Glutamatergic neuron (in vitro differentiated cells): ENCODE data around the gene SUV39H2. TPM values are rescaled to one million over a fixed set of nuclear protein-coding genes. Genes with fewer than 3 reads are reported as not detected.

Source experiments
- DNase-seq: peaks from one replicate; pipeline ENCODE4 v3.0.0; 2022
- H3K27ac Mint-ChIP-seq: one replicate; pipeline ENCODE4 v1.8.0; 2020; ENCODE audit warnings: mild to moderate bottlenecking, mixed read lengths, inconsistent platforms; ENCODE audit not compliant: unreplicated experiment
- H3K27me3 Mint-ChIP-seq: one replicate; pipeline ENCODE4 v1.8.0; 2020; ENCODE audit warnings: mild to moderate bottlenecking, moderate library complexity, mixed read lengths, inconsistent platforms; ENCODE audit not compliant: unreplicated experiment
- H3K36me3 Mint-ChIP-seq: one replicate; pipeline ENCODE4 v1.8.0; 2020; ENCODE audit warnings: mild to moderate bottlenecking, mixed read lengths, inconsistent platforms; ENCODE audit not compliant: unreplicated experiment
- H3K4me1 Mint-ChIP-seq: one replicate; pipeline ENCODE4 v1.8.0; 2020; ENCODE audit warnings: mild to moderate bottlenecking, low read depth, mixed read lengths, inconsistent platforms; ENCODE audit not compliant: unreplicated experiment
- H3K4me3 Mint-ChIP-seq: one replicate; pipeline ENCODE4 v1.8.0; 2020; ENCODE audit warnings: mild to moderate bottlenecking, mixed read lengths, inconsistent platforms; ENCODE audit not compliant: unreplicated experiment
- H3K9me3 Mint-ChIP-seq: one replicate; pipeline ENCODE4 v1.8.0; 2020; ENCODE audit warnings: mild to moderate bottlenecking, moderate library complexity, mixed read lengths, inconsistent platforms; ENCODE audit not compliant: unreplicated experiment
- total RNA-seq: library from RNA; stranded (reverse); fragmentation: NEBNext Ultra II Directional; extraction: Animal tissue kit (Norgen Biotek cat#: 25700); gene quantifications from one replicate; pipeline ENCODE4 v1.2.1, GENCODE V29; 2021; ENCODE audit not compliant: unreplicated experiment
- TF ChIP-seq, protein P1 (sequence below): fragments of 200-600 bp; sonication (generic); IDR thresholded peaks from one replicate; pipeline ENCODE4 v1.5.0; 2021; ENCODE audit not compliant: partially characterized antibody, unreplicated experiment

Gene SUV39H2
- total RNA-seq, 1 donor from 2014 or later = 15.1 TPM

DNA sequence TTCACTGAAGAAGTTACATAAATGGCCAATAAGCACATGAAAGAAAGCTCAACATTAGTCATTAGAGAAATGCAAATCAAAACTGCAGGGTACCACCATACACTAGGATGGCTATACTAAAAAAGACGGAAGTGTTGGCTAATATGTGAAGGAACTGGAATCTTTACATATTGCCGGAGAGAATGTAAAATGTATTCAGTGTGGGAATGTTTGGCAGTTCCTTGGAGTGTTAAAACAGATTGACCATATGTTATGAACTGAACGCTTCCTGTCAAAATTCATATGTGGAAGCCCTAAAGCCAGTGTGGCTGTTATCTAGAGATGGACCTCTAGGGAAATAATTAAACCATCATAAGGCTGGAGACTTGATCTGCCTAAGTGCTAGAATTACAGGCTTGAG is 33.1 kb downstream of the SUV39H2 start:
- peaks cover 33% of the 10 kb centered on the region for H3K36me3 Mint-ChIP-seq
- no peaks in the 10 kb centered on the region for H3K4me1 Mint-ChIP-seq
- peaks cover 9% of the 10 kb centered on the region for H3K9me3 Mint-ChIP-seq
- DNase-seq = no peak
- H3K27me3 Mint-ChIP-seq = no peaks in the 10 kb centered on the region
- H3K4me3 Mint-ChIP-seq = no peak overlapping the region
- H3K27ac Mint-ChIP-seq = no peak overlapping the region
- TF ChIP-seq, protein P1, sequence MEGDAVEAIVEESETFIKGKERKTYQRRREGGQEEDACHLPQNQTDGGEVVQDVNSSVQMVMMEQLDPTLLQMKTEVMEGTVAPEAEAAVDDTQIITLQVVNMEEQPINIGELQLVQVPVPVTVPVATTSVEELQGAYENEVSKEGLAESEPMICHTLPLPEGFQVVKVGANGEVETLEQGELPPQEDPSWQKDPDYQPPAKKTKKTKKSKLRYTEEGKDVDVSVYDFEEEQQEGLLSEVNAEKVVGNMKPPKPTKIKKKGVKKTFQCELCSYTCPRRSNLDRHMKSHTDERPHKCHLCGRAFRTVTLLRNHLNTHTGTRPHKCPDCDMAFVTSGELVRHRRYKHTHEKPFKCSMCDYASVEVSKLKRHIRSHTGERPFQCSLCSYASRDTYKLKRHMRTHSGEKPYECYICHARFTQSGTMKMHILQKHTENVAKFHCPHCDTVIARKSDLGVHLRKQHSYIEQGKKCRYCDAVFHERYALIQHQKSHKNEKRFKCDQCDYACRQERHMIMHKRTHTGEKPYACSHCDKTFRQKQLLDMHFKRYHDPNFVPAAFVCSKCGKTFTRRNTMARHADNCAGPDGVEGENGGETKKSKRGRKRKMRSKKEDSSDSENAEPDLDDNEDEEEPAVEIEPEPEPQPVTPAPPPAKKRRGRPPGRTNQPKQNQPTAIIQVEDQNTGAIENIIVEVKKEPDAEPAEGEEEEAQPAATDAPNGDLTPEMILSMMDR = no peak

DNA sequence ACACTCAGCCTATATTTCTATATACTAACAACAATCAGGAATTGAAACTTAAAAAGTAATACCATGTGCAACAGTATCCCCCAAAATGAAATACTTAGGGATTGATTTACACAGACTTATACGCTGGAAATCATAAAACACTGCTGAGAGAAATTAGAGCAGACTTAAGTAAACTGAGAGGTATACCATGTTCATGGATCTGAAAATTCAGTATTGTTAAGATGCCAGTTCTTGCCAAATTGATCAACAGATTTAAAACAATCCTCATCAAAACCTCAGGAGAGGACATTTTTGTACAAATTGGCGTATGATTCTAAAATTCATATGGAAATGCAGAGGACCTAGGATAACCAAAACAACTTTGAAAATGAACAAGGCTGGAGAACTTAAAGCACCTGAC is 37.9 kb downstream of the SUV39H2 start:
- no peak overlapping the region for H3K27ac Mint-ChIP-seq
- no peak overlapping the region for H3K4me3 Mint-ChIP-seq
- H3K4me1 Mint-ChIP-seq = no peaks in the 10 kb centered on the region
- H3K36me3 Mint-ChIP-seq = peaks cover 22% of the 10 kb centered on the region
- DNase-seq = no peak
- no peaks in the 10 kb centered on the region for H3K27me3 Mint-ChIP-seq
- peaks cover 7% of the 10 kb centered on the region for H3K9me3 Mint-ChIP-seq
- TF ChIP-seq, protein P1 = no peak

DNA sequence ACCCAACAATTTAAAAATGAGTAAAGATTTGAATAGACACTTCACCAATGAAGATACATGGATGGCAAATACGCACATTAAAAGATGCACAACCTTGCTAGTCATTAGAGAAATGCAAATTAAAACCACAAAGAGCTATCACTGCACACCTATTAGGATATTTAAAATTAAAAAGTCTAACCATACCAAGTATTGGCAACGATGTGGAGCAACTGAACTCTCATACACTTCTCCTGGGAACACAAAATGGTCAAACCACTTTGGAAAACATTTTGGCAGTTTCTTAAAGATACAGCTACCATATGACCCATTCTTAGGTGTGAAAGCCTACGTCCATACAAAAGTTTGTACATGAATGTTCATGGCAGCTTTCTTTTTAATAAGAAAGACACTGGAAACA is 39.2 kb downstream of the SUV39H2 start:
- TF ChIP-seq, protein P1 = no peak
- H3K4me3 Mint-ChIP-seq = no peak overlapping the region

DNA sequence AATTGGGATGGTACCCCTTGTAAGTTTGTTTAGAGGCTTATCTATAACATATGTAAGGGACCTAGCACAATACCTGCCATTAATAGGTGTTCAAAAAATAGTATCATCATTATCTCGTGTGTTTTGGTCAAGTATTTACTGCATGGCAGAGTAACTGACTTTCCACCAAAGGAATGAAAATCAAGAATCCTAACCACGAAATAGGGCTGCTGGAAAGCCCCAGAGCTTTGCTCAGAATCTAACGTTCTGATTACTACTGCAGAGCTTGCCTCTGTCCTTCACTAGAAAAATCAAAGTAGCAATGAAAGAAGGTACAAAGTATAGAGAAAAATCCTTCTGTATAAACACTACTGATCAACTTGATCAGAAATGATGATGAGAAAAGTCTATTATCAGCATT is 40.3 kb downstream of the SUV39H2 start:
- Mint-ChIP-seq H3K27me3 (no peaks in the 10 kb centered on the region), H3K36me3 (peaks cover 19% of the 10 kb centered on the region), H3K4me3 (no peak overlapping the region), H3K27ac (no peak overlapping the region), H3K4me1 (no peaks in the 10 kb centered on the region), H3K9me3 (peaks cover 3% of the 10 kb centered on the region)
- DNase-seq = no peak
- TF ChIP-seq, protein P1 = no peak

More for the DNA sequence above, 39.2 kb downstream of the SUV39H2 start:
- no peaks in the 10 kb centered on the region for H3K4me1 Mint-ChIP-seq
- H3K9me3 Mint-ChIP-seq = peaks cover 7% of the 10 kb centered on the region
- H3K27ac Mint-ChIP-seq = no peak overlapping the region
- DNase-seq = no peak
- peaks cover 22% of the 10 kb centered on the region for H3K36me3 Mint-ChIP-seq
- no peaks in the 10 kb centered on the region for H3K27me3 Mint-ChIP-seq

DNA sequence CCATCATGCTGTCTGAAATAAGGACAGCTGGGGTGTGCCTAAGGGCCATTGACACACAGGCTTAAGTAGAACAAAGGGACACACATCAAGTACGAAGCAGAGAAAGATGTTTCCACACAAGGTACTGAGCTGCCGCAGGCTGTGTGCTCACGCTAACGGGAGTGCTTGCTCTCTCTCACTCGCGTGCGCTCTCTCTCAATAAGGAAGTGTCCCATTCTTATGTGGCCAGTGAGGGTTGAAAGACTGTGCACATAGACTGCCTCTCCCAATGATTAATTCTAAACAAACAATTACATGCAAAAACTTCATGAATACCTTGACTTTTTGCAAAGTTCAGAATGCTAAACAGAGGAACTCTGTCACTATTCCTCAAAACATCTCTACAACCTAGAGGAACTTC is 45.3 kb downstream of the SUV39H2 start:
- H3K36me3 Mint-ChIP-seq = no peaks in the 10 kb centered on the region
- TF ChIP-seq, protein P1 = no peak
- peaks cover 1% of the 10 kb centered on the region for H3K9me3 Mint-ChIP-seq
- no peak overlapping the region for H3K4me3 Mint-ChIP-seq
- H3K27me3 Mint-ChIP-seq = peaks cover 1% of the 10 kb centered on the region
- H3K4me1 Mint-ChIP-seq = no peaks in the 10 kb centered on the region
- H3K27ac Mint-ChIP-seq = no peak overlapping the region
- no peak for DNase-seq
